ENCODE results near the gene NELFE.

NELFE gene

GRCh38 chr6:31927242-31927862 is 31.4 kb downstream of the NELFE start, which contains the start of gene C2:
C2 (plus strand) TSS chr6:31927717; CDS start chr6:31927753, 36 bp downstream.
- TF ChIP-seq CTCF (IDR thresholded peaks at IDR 0.05; ENCODE audit: borderline replicate concordance, insufficient read depth, low read depth, low read length), result no peak
- H3K4me3 ChIP-seq (ENCODE audit: low read depth, low read length), result no peak within 1 kb of the TSS

GRCh38 chr6:31922942-31923341 is 35.8 kb downstream of the NELFE start:
- peak; percentile 16; the same call in 1 of the 2 replicates for TF ChIP-seq CTCF (IDR thresholded peaks at IDR 0.05; ENCODE audit: borderline replicate concordance, insufficient read depth, low read depth, low read length)
- H3K4me3 ChIP-seq (ENCODE audit: low read depth, low read length), result no peak overlapping the region

- TF ChIP-seq CTCF (IDR thresholded peaks at IDR 0.05; ENCODE audit: borderline replicate concordance, insufficient read depth, low read depth, low read length), result no peak
- no peak overlapping the region for H3K4me3 ChIP-seq (ENCODE audit: low read depth, low read length)
These were observed 38.0 kb downstream of the NELFE start for GRCh38 chr6:31920811-31921210.

GRCh38 chr6:31919624-31920303 is 39.0 kb downstream of the NELFE start:
- H3K4me3 ChIP-seq (ENCODE audit: low read depth, low read length), result no peak overlapping the region
- TF ChIP-seq CTCF (IDR thresholded peaks at IDR 0.05; ENCODE audit: borderline replicate concordance, insufficient read depth, low read depth, low read length), result no peak

GRCh38 chr6:31918069-31918720 is 40.6 kb downstream of the NELFE start:
- TF ChIP-seq CTCF (IDR thresholded peaks at IDR 0.05; ENCODE audit: borderline replicate concordance, insufficient read depth, low read depth, low read length), result no peak
- no peak overlapping the region for H3K4me3 ChIP-seq (ENCODE audit: low read depth, low read length)

- H3K4me3 ChIP-seq (ENCODE audit: low read depth, low read length), result no peak overlapping the region
These were observed 43.0 kb downstream of the NELFE start for GRCh38 chr6:31915756-31916155.

More at GRCh38 chr6:31915756-31916155, 43.0 kb downstream of the NELFE start:
- TF ChIP-seq CTCF (IDR thresholded peaks at IDR 0.05; ENCODE audit: borderline replicate concordance, insufficient read depth, low read depth, low read length), result no peak

All from GM12875 (cell line).